HL-60 (cell line): ENCODE results near the gene DENND5A.

Experiments used
- DNase-seq, 2 experiments: peaks; one replicate each; pipeline ENCODE4 v3.0.0-alpha.2; 2010 to 2020; ENCODE audit warnings: low read depth in 1 of 2, low spot score in 1 of 2
- H3K27ac ChIP-seq: fragments of 250-450 bp; sonication (Bioruptor Pico); replicated peaks from 2 replicates; pipeline ENCODE4 v1.5.1; 2020; ENCODE audit warnings: mild to moderate bottlenecking, moderate library complexity
- H3K27me3 ChIP-seq: fragments of 250-450 bp; sonication (Bioruptor Pico); 2 replicates; pipeline ENCODE4 v1.5.1; 2021; ENCODE audit warnings: mild to moderate bottlenecking, moderate library complexity; ENCODE audit not compliant: insufficient read depth, poor library complexity, severe bottlenecking
- H3K4me3 ChIP-seq: replicated peaks from 2 replicates; pipeline ENCODE4 v1.5.1; 2011; ENCODE audit warnings: mild to moderate bottlenecking, control low read depth, low read length; ENCODE audit not compliant: insufficient read depth
- CTCF ChIP-seq: IDR thresholded peaks from one replicate; pipeline ENCODE4 v1.5.1; 2011; ENCODE audit warnings: low read length, control low read depth, inconsistent platforms; ENCODE audit not compliant: insufficient read depth
- GABPA ChIP-seq: IDR thresholded peaks from 2 replicates; pipeline ENCODE4 v1.6.1; 2012; ENCODE audit warnings: low read depth
- POLR2AphosphoS5 ChIP-seq: IDR thresholded peaks from 2 replicates; pipeline ENCODE4 v1.6.1; 2012; ENCODE audit warnings: low read depth
- REST ChIP-seq: IDR thresholded peaks from 2 replicates; pipeline ENCODE4 v1.6.1; 2012; ENCODE audit warnings: low read depth; ENCODE audit not compliant: insufficient replicate concordance
- SPI1 ChIP-seq: IDR thresholded peaks from 2 replicates; pipeline ENCODE4 v1.6.1; 2012; ENCODE audit warnings: low read depth, mild to moderate bottlenecking, borderline replicate concordance

DENND5A gene

GRCh38 chr11:9182180-9182871 is 82.8 kb downstream of the DENND5A start:
- TF ChIP-seq GABPA: no peak
- TF ChIP-seq POLR2AphosphoS5: no peak
- no peak for TF ChIP-seq CTCF
- TF ChIP-seq REST: no peak
- no peak for TF ChIP-seq SPI1
- no peak overlapping the region for H3K4me3 ChIP-seq
- no peak overlapping the region for H3K27ac ChIP-seq

GRCh38 chr11:9180784-9181183 is 84.4 kb downstream of the DENND5A start:
- no peak for DNase-seq
- Histone ChIP-seq H3K27me3 (no peaks in the 10 kb centered on the region), H3K27ac (no peak overlapping the region), H3K4me3 (no peak overlapping the region)
- TF ChIP-seq GABPA (no peak), POLR2AphosphoS5 (no peak), SPI1 (no peak), REST (no peak), CTCF (no peak)

More at GRCh38 chr11:9182180-9182871, 82.8 kb downstream of the DENND5A start:
- no peaks in the 10 kb centered on the region for H3K27me3 ChIP-seq
- DNase-seq: no peak

GRCh38 chr11:9179141-9179540 is 86.0 kb downstream of the DENND5A start:
- DNase-seq: no peak
- Histone ChIP-seq H3K4me3 (no peak overlapping the region), H3K27ac (no peak overlapping the region), H3K27me3 (no peaks in the 10 kb centered on the region)
- TF ChIP-seq POLR2AphosphoS5: no peak
- TF ChIP-seq SPI1: no peak
- no peak for TF ChIP-seq CTCF
- no peak for TF ChIP-seq GABPA
- TF ChIP-seq REST: no peak
